ENCODE measurements around the gene TRAK2.
"Not testable (repeated sequence)": the region's sequence is repeated elsewhere in the genome, so short reads cannot be mapped to it uniquely, and the experiment has no call there.

Gene TRAK2

GRCh38 chr2:201451292-201452057, at the start of gene TRAK2, which contains the start of gene STRADB:
TSS of gene TRAK2 (minus strand) at chr2:201451458. CDS start at chr2:201420507, 30,951 bp downstream.
TSS of gene STRADB (plus strand) at chr2:201451740. CDS start at chr2:201454841, 3,101 bp downstream.
- peak; percentile 98 for DNase-seq

- no peak for DNase-seq
These were observed 49.3 kb upstream of the TRAK2 start for GRCh38 chr2:201500534-201500933.

- DNase-seq, result peak; percentile 16
These were observed 45.5 kb upstream of the TRAK2 start for GRCh38 chr2:201496785-201497184.

GRCh38 chr2:201490291-201490690, 39.0 kb upstream of the TRAK2 start:
- no peak for DNase-seq

- no peak for DNase-seq
These were observed 33.5 kb upstream of the TRAK2 start for GRCh38 chr2:201484805-201485204.

- DNase-seq, result not testable (repeated sequence)
These were observed 32.5 kb upstream of the TRAK2 start for GRCh38 chr2:201483758-201484157.

GRCh38 chr2:201483342-201483741, 32.1 kb upstream of the TRAK2 start:
- no peak for DNase-seq

- DNase-seq, result no peak
These were observed 31.3 kb upstream of the TRAK2 start for GRCh38 chr2:201482543-201482942.

GRCh38 chr2:201472411-201472810, 21.2 kb upstream of the TRAK2 start:
- DNase-seq, result no peak

- no peak for DNase-seq
These were observed 20.6 kb upstream of the TRAK2 start for GRCh38 chr2:201471732-201472393.

GRCh38 chr2:201470821-201471731, 19.8 kb upstream of the TRAK2 start:
- peak; percentile 20 for DNase-seq

- DNase-seq, result no peak
These were observed 16.4 kb upstream of the TRAK2 start for GRCh38 chr2:201467666-201468065.

- DNase-seq, result no peak
These were observed 14.9 kb upstream of the TRAK2 start for GRCh38 chr2:201466050-201466675.

GRCh38 chr2:201465524-201465971, 14.3 kb upstream of the TRAK2 start:
- no peak for DNase-seq

- DNase-seq, result no peak
These were observed 13.3 kb upstream of the TRAK2 start for GRCh38 chr2:201464547-201464946.

GRCh38 chr2:201460532-201460931, 9.3 kb upstream of the TRAK2 start:
- no peak for DNase-seq

- DNase-seq, result no peak
These were observed 7.1 kb upstream of the TRAK2 start for GRCh38 chr2:201458381-201458780.

GRCh38 chr2:201452922-201453643, 1.8 kb upstream of the TRAK2 start:
- DNase-seq, result no peak

- DNase-seq, result no peak
These were observed 1.0 kb upstream of the TRAK2 start for GRCh38 chr2:201452058-201452921.

GRCh38 chr2:201450954-201451291, 335 bp downstream of the TRAK2 start:
- DNase-seq, result no peak

- DNase-seq, result peak; percentile 39
These were observed 2.6 kb downstream of the TRAK2 start for GRCh38 chr2:201448701-201449100.
